ENCODE results near the gene MAPRE2. TPM values are rescaled to one million over a fixed set of nuclear protein-coding genes. Genes with fewer than 3 reads are reported as not detected.

The MAPRE2 gene
- total and polyA plus RNA-seq, 2 of the 13 experiments (the other 11 are each of a cell fraction or from before 2014, with no cell fraction given) = 34.5 to 67.9 TPM

GRCh38 chr18:35143622-35144596 lies 102.7 kb downstream of the MAPRE2 start (continued):
- TF ChIP-seq MYPOP (CRISPR knock-in tag; IDR thresholded peaks at IDR 0.05) = no peak
- TF ChIP-seq TMF1 (CRISPR knock-in tag; IDR thresholded peaks at IDR 0.05; ENCODE audit: low read depth) = no peak
- no peak for TF ChIP-seq ZNF383 (CRISPR knock-in tag; IDR thresholded peaks at IDR 0.05; ENCODE audit: borderline replicate concordance)
- no peak for TF ChIP-seq MLX (CRISPR knock-in tag; IDR thresholded peaks at IDR 0.05)
- TF ChIP-seq CBFB (CRISPR knock-in tag; IDR thresholded peaks at IDR 0.05) = no peak
- no peak for TF ChIP-seq PHB2 (IDR thresholded peaks at IDR 0.05; ENCODE audit: partially characterized antibody)
- TF ChIP-seq FOXO4 (CRISPR knock-in tag; conservative IDR thresholded peaks at IDR 0.05) = no peak
- TF ChIP-seq KLF13 (CRISPR knock-in tag; IDR thresholded peaks at IDR 0.05) = no peak
- no peak for TF ChIP-seq GPBP1L1 (CRISPR knock-in tag; IDR thresholded peaks at IDR 0.05)
- no peak for TF ChIP-seq ZNF740 (CRISPR knock-in tag; IDR thresholded peaks at IDR 0.05)
- TF ChIP-seq ZNF75D (CRISPR knock-in tag; IDR thresholded peaks at IDR 0.05; ENCODE audit: borderline replicate concordance) = no peak
- TF ChIP-seq ZGPAT (CRISPR knock-in tag; IDR thresholded peaks at IDR 0.05) = 0 out of 2 replicates have a peak, but pooled peaks have one; percentile 20
- TF ChIP-seq RORA (CRISPR knock-in tag; IDR thresholded peaks at IDR 0.05) = no peak
- no peak for TF ChIP-seq CREB1 (IDR thresholded peaks at IDR 0.05)
- no peak for TF ChIP-seq CREB1 (CRISPR knock-in tag; IDR thresholded peaks at IDR 0.05)
- TF ChIP-seq JARID2 (CRISPR knock-in tag; IDR thresholded peaks at IDR 0.05; ENCODE audit: insufficient replicate concordance) = no peak
- no peak for TF ChIP-seq TEAD2 (CRISPR knock-in tag; IDR thresholded peaks at IDR 0.05)
- peak; percentile 86 for TF ChIP-seq CTCF (CRISPR knock-in tag; IDR thresholded peaks at IDR 0.05)
- TF ChIP-seq PITX1 (CRISPR knock-in tag; IDR thresholded peaks at IDR 0.05) = no peak

All from HepG2 (cell line).